HCT116 (cell line): ENCODE data around the gene GNAI3.

Experiments
- CTCF ChIP-seq, 3 experiments: fragments of 200-600 bp in 1 of 3; sonication (generic) in 1 of 3; IDR thresholded peaks in 2 of 3; conservative IDR thresholded peaks in 1 of 3; 2 replicates each; pipeline ENCODE4 v1.5.1; 2012 to 2017; ENCODE audit warnings: low read depth in 2 of 3, low read length in 2 of 3, antibody characterized with exemption in 1 of 3, borderline replicate concordance in 1 of 3, control low read depth in 1 of 3, mild to moderate bottlenecking in 1 of 3, mixed read lengths in 1 of 3, mixed run types in 1 of 3, moderate library complexity in 1 of 3; ENCODE audit not compliant: insufficient read depth in 1 of 3
- ELF1 ChIP-seq: IDR thresholded peaks from 2 replicates; pipeline ENCODE4 v1.6.1; 2012; ENCODE audit warnings: low read depth, borderline replicate concordance
- EZH2phosphoT487 ChIP-seq: fragments of 200-600 bp; IDR thresholded peaks from 2 replicates; pipeline ENCODE4 v1.6.1; 2018; ENCODE audit warnings: antibody characterized with exemption, borderline replicate concordance
- JUND ChIP-seq: IDR thresholded peaks from 2 replicates; pipeline ENCODE4 v1.6.1; 2012
- MAX ChIP-seq: IDR thresholded peaks from 2 replicates; pipeline ENCODE4 v1.6.1; 2012
- POLR2A ChIP-seq: IDR thresholded peaks from 2 replicates; pipeline ENCODE4 v1.7.0; 2011; ENCODE audit warnings: borderline replicate concordance; ENCODE audit not compliant: insufficient read depth, insufficient read length; ENCODE audit errors: extremely low read depth
- POLR2AphosphoS5 ChIP-seq: IDR thresholded peaks from 2 replicates; pipeline ENCODE4 v1.6.1; 2011; ENCODE audit warnings: mild to moderate bottlenecking, low read depth, low read length, moderate library complexity
- RAD21 ChIP-seq: IDR thresholded peaks from 2 replicates; pipeline ENCODE4 v1.6.1; 2012; ENCODE audit warnings: low read depth, mild to moderate bottlenecking
- SRF ChIP-seq: IDR thresholded peaks from 2 replicates; pipeline ENCODE4 v1.6.1; 2012; ENCODE audit warnings: low read depth
- TCF7L2 ChIP-seq: IDR thresholded peaks from 2 replicates; pipeline ENCODE4 v1.7.0; 2011; ENCODE audit warnings: borderline replicate concordance, inconsistent platforms; ENCODE audit not compliant: insufficient read depth, insufficient read length; ENCODE audit errors: extremely low read depth
- ZFX ChIP-seq: fragments of 450-650 bp; IDR thresholded peaks from 2 replicates; pipeline ENCODE4 v1.6.1; 2017

- TF ChIP-seq CTCF (IDR thresholded peaks at IDR 0.05 in 2 of 3, conservative IDR thresholded peaks at IDR 0.05 in 1 of 3; ENCODE audit: borderline replicate concordance in 1 of 3, insufficient read depth in 1 of 3, low read depth in 2 of 3, low read length in 2 of 3) (no peak), ZFX (no peak), RAD21 (no peak), MAX (no peak), POLR2AphosphoS5 (no peak), ELF1 (no peak), POLR2A (no peak), SRF (no peak), TCF7L2 (no peak), JUND (no peak), EZH2phosphoT487 (no peak)
Measured at GRCh38 chr1:109632671-109633346, 84.4 kb downstream of the GNAI3 start.
